ENCODE measurements around the gene ZNF77. TPM values are rescaled to one million over a fixed set of nuclear protein-coding genes. Genes with fewer than 3 reads are reported as not detected.

Gene ZNF77
- total and polyA plus RNA-seq, 10 of the 15 experiments (the other 5 are each of a cell fraction or from before 2014, with no cell fraction given): 1.9 to 4.7 (median 3.0) TPM

GRCh38 chr19:2977001-2977745 is 32.4 kb upstream of the ZNF77 start, which contains the start of gene TLE6 (continued):
- TF ChIP-seq PRDM15 (CRISPR knock-in tag; IDR thresholded peaks at IDR 0.05): no peak
- TF ChIP-seq PAX8 (IDR thresholded peaks at IDR 0.05): no peak
- TF ChIP-seq STAT1 (conservative IDR thresholded peaks at IDR 0.05): no peak
- peak; percentile 69; the same call in 1 of the 2 replicates for TF ChIP-seq NFYB (IDR thresholded peaks at IDR 0.05; ENCODE audit: insufficient read depth, low read depth, low read length)
- TF ChIP-seq CEBPB (IDR thresholded peaks at IDR 0.05; ENCODE audit: borderline replicate concordance in 1 of 2, low read depth in 2 of 2, low read length in 2 of 2): no peak
- TF ChIP-seq IKZF1 (conservative IDR thresholded peaks at IDR 0.05): no peak
- TF ChIP-seq CREB1 (IDR thresholded peaks at IDR 0.05; ENCODE audit: low read depth): peak; percentile 47; the same call in 1 of the 2 replicates
- TF ChIP-seq PAX5 (IDR thresholded peaks at IDR 0.05; ENCODE audit: borderline replicate concordance, low read depth, low read length): 0 out of 2 replicates have a peak, but pooled peaks have one; percentile 45
- no peak for TF ChIP-seq YBX1 (IDR thresholded peaks at IDR 0.05)
- TF ChIP-seq TAF1 (IDR thresholded peaks at IDR 0.05; ENCODE audit: borderline replicate concordance, low read depth, low read length): 0 out of 2 replicates have a peak, but pooled peaks have one; percentile 37
- TF ChIP-seq MYC (IDR thresholded peaks at IDR 0.05; ENCODE audit: insufficient read depth, insufficient read length, insufficient replicate concordance, low read length, severe bottlenecking): peak; percentile 48
- peak; percentile 37; the same call in 1 of the 2 replicates for TF ChIP-seq CHD2 (IDR thresholded peaks at IDR 0.05; ENCODE audit: borderline replicate concordance, low read depth, low read length)
- peak; percentile 86 for TF ChIP-seq RAD51 (IDR thresholded peaks at IDR 0.05)
- TF ChIP-seq ZNF622 (IDR thresholded peaks at IDR 0.05): no peak
- peak; percentile 92 to 96 for TF ChIP-seq BHLHE40 (IDR thresholded peaks at IDR 0.05; ENCODE audit: borderline replicate concordance in 1 of 2, low read depth in 2 of 2, low read length in 1 of 2)
- peak; percentile 65 for TF ChIP-seq MEF2B (IDR thresholded peaks at IDR 0.05; ENCODE audit: partially characterized antibody, poor library complexity, severe bottlenecking)
- peak; percentile 82 for TF ChIP-seq NR2F1 (conservative IDR thresholded peaks at IDR 0.05)
- TF ChIP-seq MXI1 (IDR thresholded peaks at IDR 0.05; ENCODE audit: low read depth, low read length): peak; percentile 90
- no peak for TF ChIP-seq IRF5 (IDR thresholded peaks at IDR 0.05; ENCODE audit: borderline replicate concordance)
- peak; percentile 44 for TF ChIP-seq FOS (IDR thresholded peaks at IDR 0.05; ENCODE audit: borderline replicate concordance, extremely low read depth, insufficient read length)
- TF ChIP-seq IRF4 (IDR thresholded peaks at IDR 0.05; ENCODE audit: low read depth, low read length): no peak
- no peak for TF ChIP-seq POLR2AphosphoS2 (IDR thresholded peaks at IDR 0.05; ENCODE audit: low read depth, low read length)
- peak; percentile 88 for TF ChIP-seq DPF2 (IDR thresholded peaks at IDR 0.05)
- TF ChIP-seq MAX (IDR thresholded peaks at IDR 0.05; ENCODE audit: low read depth, low read length): peak; percentile 93

Data from GM12878 (cell line).